ENCODE data around the gene QRFP. TPM values are rescaled to one million over a fixed set of nuclear protein-coding genes. Genes with fewer than 3 reads are reported as not detected.

QRFP gene
- total and polyA plus RNA-seq, 2 of the 8 experiments (the other 6 are each of a cell fraction or from before 2014, with no cell fraction given): not detected

DNA sequence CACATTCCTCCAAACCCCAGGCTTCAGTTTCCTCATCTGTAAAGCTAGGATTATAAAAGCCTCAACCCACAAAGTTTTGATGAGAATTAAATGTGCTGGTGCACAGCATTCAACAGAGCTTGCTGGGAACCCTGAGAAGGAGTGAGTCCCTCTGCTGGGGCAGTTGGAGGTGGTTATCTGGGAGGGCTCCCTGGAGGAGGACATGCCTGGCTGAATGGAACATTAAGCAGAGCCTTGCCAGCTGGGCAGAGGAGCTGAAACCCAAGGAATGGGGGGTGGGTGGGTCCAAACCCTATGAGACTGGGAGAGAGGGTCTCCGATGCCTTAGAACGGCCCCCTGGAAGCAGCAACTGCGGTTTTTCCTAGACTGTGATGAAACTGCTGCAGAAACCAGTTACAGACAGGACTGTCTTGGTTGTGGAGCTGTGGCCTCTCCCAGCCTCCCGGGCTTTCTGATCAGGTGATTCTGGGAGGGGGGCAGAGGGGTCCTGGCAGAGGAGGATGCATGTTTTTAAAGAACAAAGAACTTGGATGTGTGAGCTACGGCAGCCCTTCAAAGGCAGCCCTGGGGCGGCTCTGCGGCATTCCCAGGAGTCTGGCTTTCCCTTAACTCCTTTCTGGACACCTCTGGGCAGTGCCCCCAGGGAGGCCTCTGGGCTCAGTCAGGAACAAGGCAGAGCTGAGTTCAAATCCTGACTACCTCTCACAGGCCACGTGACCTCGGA is 21.7 kb upstream of the QRFP start (continued):
- TF ChIP-seq SIN3A (conservative IDR thresholded peaks at IDR 0.05 in 1 of 2, IDR thresholded peaks at IDR 0.05 in 1 of 2; ENCODE audit: low read depth in 1 of 2, low read length in 2 of 2) (no peak), CHD2 (IDR thresholded peaks at IDR 0.05; ENCODE audit: low read length) (no peak), ASH2L (IDR thresholded peaks at IDR 0.05; ENCODE audit: low read length) (no peak), SRF (IDR thresholded peaks at IDR 0.05; ENCODE audit: low read depth, low read length) (no peak), GTF2F1 (IDR thresholded peaks at IDR 0.05; ENCODE audit: borderline replicate concordance, low read depth, low read length) (no peak), GABPA (IDR thresholded peaks at IDR 0.05; ENCODE audit: borderline replicate concordance, insufficient read depth, low read length) (no peak), NANOG (IDR thresholded peaks at IDR 0.05; ENCODE audit: insufficient read depth, low read depth, low read length, poor library complexity, severe bottlenecking) (no peak)

Data from H1 (cell line).